Measurements from ENCODE around the gene CLPTM1L. TPM values are rescaled to one million over a fixed set of nuclear protein-coding genes. Genes with fewer than 3 reads are reported as not detected.
"Not testable (repeated sequence)": the region's sequence is repeated elsewhere in the genome, so short reads cannot be mapped to it uniquely, and the experiment has no call there.

Gene CLPTM1L
- total and polyA plus RNA-seq, 5 experiments from 2014 or later = 24.9 to 70.1 (median 66.4) TPM

- POLR2A ChIA-PET, ATAC-seq, H3K9me3 Mint-ChIP-seq, H3K4me3 Mint-ChIP-seq, H3K27me3 Mint-ChIP-seq, DNase-seq: not testable (repeated sequence)
- peak overlapping the region in 3 of 10 donors; percentile 32 to 71 (median 49) for H3K27ac Mint-ChIP-seq
- peaks cover 0 to 61% (median 2%) of the 10 kb centered on the region in 3 donors for H3K36me3 Mint-ChIP-seq
- H3K4me1 Mint-ChIP-seq = peaks cover 3 to 25% (median 16%) of the 10 kb centered on the region in 4 donors
Observed at GRCh38 chr5:1326901-1327756, 17.8 kb downstream of the CLPTM1L start.

- peak overlapping the region in 4 of 10 donors; percentile 13 to 82 (median 64) for H3K27ac Mint-ChIP-seq
- not testable (repeated sequence) for ATAC-seq, H3K9me3 Mint-ChIP-seq, H3K4me3 Mint-ChIP-seq, DNase-seq, H3K27me3 Mint-ChIP-seq
- POLR2A ChIA-PET = interaction anchor here (1.5 kb wide), 1 partner anchor 11 kb away, joined by 3 read pairs; no protein-coding TSS in a partner anchor
- peaks cover 3 to 25% (median 15%) of the 10 kb centered on the region in 4 donors for H3K4me1 Mint-ChIP-seq
- H3K36me3 Mint-ChIP-seq = peaks cover 0 to 61% (median 3%) of the 10 kb centered on the region in 3 donors
Observed at GRCh38 chr5:1326532-1326875, 18.4 kb downstream of the CLPTM1L start.

DNA sequence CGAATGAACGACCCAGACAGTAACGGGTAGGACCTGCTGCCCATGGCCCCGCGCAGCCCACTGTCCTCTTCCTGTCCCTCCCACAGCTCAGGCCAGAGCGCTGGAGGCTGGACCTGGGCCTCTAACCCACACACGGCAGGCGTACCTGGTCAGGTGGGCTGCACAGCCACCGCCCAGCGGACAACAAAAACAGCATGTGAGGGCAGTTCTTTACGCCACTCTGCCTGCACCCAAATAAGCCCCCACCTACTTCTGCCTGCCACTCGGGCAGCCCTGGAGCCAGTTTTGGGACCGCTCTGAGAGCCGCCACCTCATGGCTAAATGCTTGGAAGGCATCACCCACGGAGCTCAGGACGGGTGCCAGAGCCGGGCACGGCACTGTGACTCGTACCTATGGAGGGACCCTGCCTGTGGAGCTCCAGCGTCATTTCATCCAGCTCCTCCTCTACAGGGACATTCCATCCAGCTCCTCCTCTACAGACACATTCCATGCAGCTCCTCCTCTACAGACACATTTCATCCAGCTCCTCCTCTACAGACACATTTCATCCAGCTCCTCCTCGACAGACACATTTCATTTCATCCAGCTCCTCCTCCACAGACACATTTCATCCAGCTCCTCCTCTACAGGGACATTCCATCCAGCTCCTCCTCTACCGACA, 18.9 kb downstream of the CLPTM1L start:
- ATAC-seq = no peak

GRCh38 chr5:1325191-1325741, 19.6 kb downstream of the CLPTM1L start:
- Mint-ChIP-seq H3K36me3 (peaks cover 0 to 60% (median 7%) of the 10 kb centered on the region in 3 donors), H3K27ac (no peak overlapping the region), H3K4me3 (no peak overlapping the region), H3K9me3 (no peaks in the 10 kb centered on the region), H3K27me3 (no peaks in the 10 kb centered on the region), H3K4me1 (peaks cover 3 to 27% (median 14%) of the 10 kb centered on the region in 4 donors)
- POLR2A ChIA-PET = interaction anchor here (1.5 kb wide), 1 partner anchor 9 kb away, joined by 3 read pairs; no protein-coding TSS in a partner anchor
- ATAC-seq (no peak), DNase-seq (no peak)

More for the DNA sequence above, 18.9 kb downstream of the CLPTM1L start:
- H3K4me1 Mint-ChIP-seq = peaks cover 3 to 27% (median 15%) of the 10 kb centered on the region in 4 donors
- POLR2A ChIA-PET = interaction anchor here (1.5 kb wide), 1 partner anchor 10 kb away, joined by 3 read pairs; no protein-coding TSS in a partner anchor
- no peak for DNase-seq
- H3K27me3 Mint-ChIP-seq = no peaks in the 10 kb centered on the region
- H3K27ac Mint-ChIP-seq = peak overlapping the region in 5 of 10 donors; percentile 11 to 82 (median 56)
- H3K9me3 Mint-ChIP-seq = no peaks in the 10 kb centered on the region
- no peak overlapping the region for H3K4me3 Mint-ChIP-seq
- peaks cover 0 to 62% (median 7%) of the 10 kb centered on the region in 3 donors for H3K36me3 Mint-ChIP-seq

DNA sequence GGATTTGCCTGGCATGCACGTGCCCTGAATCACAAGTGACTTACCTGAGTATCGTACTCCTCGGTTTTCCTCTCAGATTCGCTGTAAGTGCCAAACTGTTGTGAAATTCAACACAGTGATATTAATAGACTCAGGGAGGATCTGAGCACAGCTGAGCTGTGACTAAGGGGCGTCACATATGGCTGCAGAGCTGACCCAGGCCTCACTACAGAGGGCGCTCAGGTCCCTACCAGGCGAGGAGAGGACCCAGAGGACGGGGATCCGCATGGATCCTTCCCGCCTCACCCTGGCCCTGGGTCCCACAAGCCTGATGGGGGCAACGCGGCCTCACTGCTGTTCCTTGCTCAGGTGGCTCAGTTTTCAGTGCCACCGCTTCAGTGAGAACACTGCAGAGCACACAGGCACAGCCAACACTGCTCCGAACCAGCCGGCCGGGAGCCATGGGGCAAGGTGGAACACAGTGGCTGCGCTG, 20.1 kb downstream of the CLPTM1L start:
- Mint-ChIP-seq H3K4me1 (peaks cover 3 to 27% (median 14%) of the 10 kb centered on the region in 4 donors), H3K9me3 (no peaks in the 10 kb centered on the region), H3K4me3 (no peak overlapping the region), H3K36me3 (peaks cover 0 to 58% (median 7%) of the 10 kb centered on the region in 3 donors), H3K27ac (no peak overlapping the region), H3K27me3 (no peaks in the 10 kb centered on the region)
- ATAC-seq = no peak
- POLR2A ChIA-PET = no interaction called here
- peak in 1 of 10 donors; percentile 36 for DNase-seq

GRCh38 chr5:1324301-1324700, 20.6 kb downstream of the CLPTM1L start:
- Mint-ChIP-seq H3K27ac (no peak overlapping the region), H3K9me3 (no peaks in the 10 kb centered on the region), H3K4me1 (peaks cover 3 to 27% (median 14%) of the 10 kb centered on the region in 4 donors), H3K27me3 (no peaks in the 10 kb centered on the region), H3K4me3 (no peak overlapping the region), H3K36me3 (peaks cover 0 to 60% (median 7%) of the 10 kb centered on the region in 3 donors)
- no peak for ATAC-seq
- DNase-seq = no peak
- POLR2A ChIA-PET = no interaction called here

- peaks cover 0 to 63% (median 7%) of the 10 kb centered on the region in 3 donors for H3K36me3 Mint-ChIP-seq
- H3K4me3 Mint-ChIP-seq = no peak overlapping the region
- DNase-seq (no peak), ATAC-seq (no peak)
- POLR2A ChIA-PET = no interaction called here
- no peaks in the 10 kb centered on the region for H3K27me3 Mint-ChIP-seq
- H3K4me1 Mint-ChIP-seq = peaks cover 3 to 28% (median 12%) of the 10 kb centered on the region in 4 donors
- no peak overlapping the region for H3K27ac Mint-ChIP-seq
- no peaks in the 10 kb centered on the region for H3K9me3 Mint-ChIP-seq
Observed at GRCh38 chr5:1323803-1324173, 21.1 kb downstream of the CLPTM1L start.

GRCh38 chr5:1322955-1323802, 21.7 kb downstream of the CLPTM1L start:
- Mint-ChIP-seq H3K36me3 (peaks cover 0 to 63% (median 9%) of the 10 kb centered on the region in 3 donors), H3K4me3 (no peak overlapping the region), H3K4me1 (peaks cover 0 to 22% (median 8%) of the 10 kb centered on the region in 4 donors), H3K9me3 (no peaks in the 10 kb centered on the region), H3K27me3 (no peaks in the 10 kb centered on the region), H3K27ac (no peak overlapping the region)
- peak in 1 of 10 donors; percentile 19 for DNase-seq
- ATAC-seq = no peak
- POLR2A ChIA-PET = interaction anchor here (1.3 to 2.1 kb wide), 2 partner anchors 8 to 11 kb away, joined by 3 to 6 read pairs; no protein-coding TSS in a partner anchor

DNA sequence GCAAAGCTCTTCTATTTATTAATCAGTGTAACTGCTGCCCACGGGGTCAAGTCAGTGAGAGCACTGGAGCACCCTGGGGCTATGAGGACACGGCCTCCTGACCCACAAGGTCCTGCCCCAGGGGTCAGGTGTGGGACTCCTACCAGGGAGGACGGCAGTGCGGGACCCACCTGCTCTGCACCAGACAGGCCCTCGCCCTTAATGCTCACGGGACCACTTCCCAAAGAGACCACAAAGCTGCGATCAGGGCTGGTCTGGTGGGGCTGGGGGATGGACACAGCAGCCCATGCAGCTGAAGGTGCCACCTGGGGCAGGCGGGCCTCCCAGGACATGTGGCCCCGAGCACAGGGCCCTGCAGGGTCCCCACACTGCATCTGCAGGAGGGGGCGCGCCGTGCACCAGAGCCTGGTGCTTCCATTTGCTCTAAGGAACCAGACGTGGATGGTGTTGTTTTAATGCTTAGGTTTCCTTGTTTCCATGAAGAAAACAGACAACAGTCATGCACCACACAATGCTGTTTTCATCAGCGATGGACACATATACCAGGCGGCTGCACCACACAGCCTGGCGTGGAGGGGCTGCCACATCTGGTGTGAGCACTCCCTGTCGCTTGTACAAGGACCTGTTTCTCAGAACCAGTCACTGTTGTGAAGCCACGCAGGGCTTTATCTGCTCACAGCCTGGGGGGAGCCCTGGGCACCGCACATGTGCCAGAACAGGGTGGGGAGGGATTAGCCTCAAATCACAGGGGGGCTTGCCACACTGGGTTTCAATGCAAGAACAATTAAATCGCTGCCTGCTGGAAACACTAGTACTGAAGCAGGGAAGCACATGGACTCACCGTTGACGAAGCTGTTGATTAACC, 22.6 kb downstream of the CLPTM1L start:
- Mint-ChIP-seq H3K4me3 (no peak overlapping the region), H3K27ac (peak overlapping the region in 2 of 10 donors; percentile 57 to 63), H3K27me3 (no peaks in the 10 kb centered on the region), H3K4me1 (peaks cover 4 to 20% (median 9%) of the 10 kb centered on the region in 4 donors), H3K9me3 (no peaks in the 10 kb centered on the region), H3K36me3 (peaks cover 0 to 64% (median 11%) of the 10 kb centered on the region in 3 donors)
- DNase-seq (no peak), ATAC-seq (no peak)
- POLR2A ChIA-PET = interaction anchor here (1.3 to 2.1 kb wide), 2 partner anchors 9 to 10 kb away, joined by 3 to 6 read pairs; no protein-coding TSS in a partner anchor

DNA sequence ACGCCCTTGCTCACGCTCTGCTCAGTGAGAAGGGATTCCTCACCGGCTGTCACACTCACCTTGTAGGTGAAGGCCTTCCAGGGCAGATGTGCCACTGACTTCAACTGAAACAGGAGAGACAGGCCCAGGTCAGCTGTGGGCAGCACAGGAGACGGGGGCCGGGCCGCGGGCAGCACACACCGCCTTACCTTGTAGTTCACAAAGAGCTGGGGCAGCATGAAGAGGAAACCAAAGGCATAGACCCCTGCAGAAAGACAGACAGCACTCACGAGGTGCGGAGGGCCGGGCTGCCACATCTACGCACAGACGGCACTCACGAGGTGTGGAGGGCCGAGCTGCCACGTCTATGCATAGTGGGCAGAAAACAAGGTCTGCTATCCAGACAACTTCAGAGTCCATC, 23.3 kb downstream of the CLPTM1L start:
- Mint-ChIP-seq H3K36me3 (peaks cover 0 to 61% (median 13%) of the 10 kb centered on the region in 3 donors), H3K27ac (peak overlapping the region in 3 of 10 donors; percentile 29 to 68 (median 63)), H3K4me3 (no peak overlapping the region), H3K9me3 (no peaks in the 10 kb centered on the region), H3K4me1 (peaks cover 10 to 20% (median 13%) of the 10 kb centered on the region in 4 donors), H3K27me3 (no peaks in the 10 kb centered on the region)
- ATAC-seq (no peak), DNase-seq (no peak)
- POLR2A ChIA-PET = interaction anchor here (1.3 to 2.1 kb wide), 2 partner anchors 9 to 10 kb away, joined by 3 to 6 read pairs; no protein-coding TSS in a partner anchor

Data from naive thymus-derived CD8-positive, alpha-beta T cell (primary cell).